Measurements from ENCODE around the gene RTN4. TPM values are rescaled to one million over a fixed set of nuclear protein-coding genes. Genes with fewer than 3 reads are reported as not detected.
"Not testable (repeated sequence)": the region's sequence is repeated elsewhere in the genome, so short reads cannot be mapped to it uniquely, and the experiment has no call there.

RTN4 gene
- total RNA-seq, 1 experiment from 2014 or later: 394 TPM

DNA sequence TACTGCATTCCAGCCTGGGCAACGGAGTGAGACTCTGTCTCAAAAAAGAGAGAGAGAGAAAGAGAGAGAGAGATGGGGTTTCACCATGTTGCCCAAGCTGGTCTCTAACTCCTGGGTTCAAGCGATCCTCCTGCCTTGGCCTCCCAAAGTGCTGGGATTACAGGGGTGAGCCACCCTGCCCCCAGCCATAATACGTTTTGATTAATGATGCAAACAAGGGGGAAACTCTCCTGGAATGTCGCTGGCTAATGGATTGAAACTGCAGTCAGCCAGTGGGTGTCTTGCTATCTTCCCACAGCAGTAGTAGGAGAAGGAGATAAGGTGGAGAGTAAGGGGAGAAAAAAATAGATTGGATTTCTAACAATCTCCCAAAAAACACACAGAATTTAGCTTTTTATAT lies 9.5 kb upstream of the RTN4 start:
- no TSS peak for BruUV-seq (replicated peaks)
- TF ChIP-seq, protein P1, sequence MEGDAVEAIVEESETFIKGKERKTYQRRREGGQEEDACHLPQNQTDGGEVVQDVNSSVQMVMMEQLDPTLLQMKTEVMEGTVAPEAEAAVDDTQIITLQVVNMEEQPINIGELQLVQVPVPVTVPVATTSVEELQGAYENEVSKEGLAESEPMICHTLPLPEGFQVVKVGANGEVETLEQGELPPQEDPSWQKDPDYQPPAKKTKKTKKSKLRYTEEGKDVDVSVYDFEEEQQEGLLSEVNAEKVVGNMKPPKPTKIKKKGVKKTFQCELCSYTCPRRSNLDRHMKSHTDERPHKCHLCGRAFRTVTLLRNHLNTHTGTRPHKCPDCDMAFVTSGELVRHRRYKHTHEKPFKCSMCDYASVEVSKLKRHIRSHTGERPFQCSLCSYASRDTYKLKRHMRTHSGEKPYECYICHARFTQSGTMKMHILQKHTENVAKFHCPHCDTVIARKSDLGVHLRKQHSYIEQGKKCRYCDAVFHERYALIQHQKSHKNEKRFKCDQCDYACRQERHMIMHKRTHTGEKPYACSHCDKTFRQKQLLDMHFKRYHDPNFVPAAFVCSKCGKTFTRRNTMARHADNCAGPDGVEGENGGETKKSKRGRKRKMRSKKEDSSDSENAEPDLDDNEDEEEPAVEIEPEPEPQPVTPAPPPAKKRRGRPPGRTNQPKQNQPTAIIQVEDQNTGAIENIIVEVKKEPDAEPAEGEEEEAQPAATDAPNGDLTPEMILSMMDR (IDR thresholded peaks at IDR 0.05; ENCODE audit: unreplicated experiment): no peak
- intact Hi-C loops (cut with micrococcal nuclease; ENCODE audit: unreplicated experiment): no loop called here
- no peaks in the 10 kb centered on the region for H3K36me3 Mint-ChIP-seq (ENCODE audit: insufficient read depth, unreplicated experiment)
- no peak for DNase-seq
- H3K27ac Mint-ChIP-seq (ENCODE audit: unreplicated experiment): no peak overlapping the region
- no peaks in the 10 kb centered on the region for H3K4me1 Mint-ChIP-seq (ENCODE audit: low read depth, unreplicated experiment)
- CTCF ChIA-PET: no interaction called here
- no peak overlapping the region for H3K4me3 Mint-ChIP-seq (ENCODE audit: low read depth, unreplicated experiment)
- no peaks in the 10 kb centered on the region for H3K27me3 Mint-ChIP-seq (ENCODE audit: unreplicated experiment)
- no peaks in the 10 kb centered on the region for H3K9me3 Mint-ChIP-seq (ENCODE audit: low read depth, unreplicated experiment)

DNA sequence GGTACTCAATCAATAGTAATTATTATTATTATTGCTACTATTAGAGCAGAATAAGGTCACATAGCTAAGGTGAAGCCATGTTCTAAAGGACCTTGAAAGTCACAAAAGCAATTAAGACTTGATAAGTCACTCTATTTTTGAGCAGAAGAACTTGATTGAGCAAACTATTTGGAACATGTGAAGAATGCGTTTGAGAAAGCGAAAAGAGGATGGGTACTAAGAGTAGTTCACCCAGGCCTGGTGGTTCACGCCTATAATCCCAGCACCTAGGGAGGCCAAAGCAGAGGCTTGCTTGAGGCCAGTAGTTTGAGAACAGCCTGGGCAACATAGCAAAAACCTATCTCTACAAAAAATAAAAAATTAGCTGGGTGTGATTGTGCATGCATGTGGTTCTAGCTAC lies 7.2 kb upstream of the RTN4 start:
- TF ChIP-seq, protein P1 (IDR thresholded peaks at IDR 0.05; ENCODE audit: unreplicated experiment): no peak
- Mint-ChIP-seq H3K4me3 (ENCODE audit: low read depth, unreplicated experiment) (no peak overlapping the region), H3K4me1 (ENCODE audit: low read depth, unreplicated experiment) (peaks cover 11% of the 10 kb centered on the region), H3K9me3 (ENCODE audit: low read depth, unreplicated experiment) (no peaks in the 10 kb centered on the region), H3K27me3 (ENCODE audit: unreplicated experiment) (no peaks in the 10 kb centered on the region), H3K36me3 (ENCODE audit: insufficient read depth, unreplicated experiment) (no peaks in the 10 kb centered on the region), H3K27ac (ENCODE audit: unreplicated experiment) (no peak overlapping the region)
- no TSS peak for BruUV-seq (replicated peaks)
- intact Hi-C loops (cut with micrococcal nuclease; ENCODE audit: unreplicated experiment): no loop called here
- no peak for DNase-seq
- CTCF ChIA-PET: no interaction called here

DNA sequence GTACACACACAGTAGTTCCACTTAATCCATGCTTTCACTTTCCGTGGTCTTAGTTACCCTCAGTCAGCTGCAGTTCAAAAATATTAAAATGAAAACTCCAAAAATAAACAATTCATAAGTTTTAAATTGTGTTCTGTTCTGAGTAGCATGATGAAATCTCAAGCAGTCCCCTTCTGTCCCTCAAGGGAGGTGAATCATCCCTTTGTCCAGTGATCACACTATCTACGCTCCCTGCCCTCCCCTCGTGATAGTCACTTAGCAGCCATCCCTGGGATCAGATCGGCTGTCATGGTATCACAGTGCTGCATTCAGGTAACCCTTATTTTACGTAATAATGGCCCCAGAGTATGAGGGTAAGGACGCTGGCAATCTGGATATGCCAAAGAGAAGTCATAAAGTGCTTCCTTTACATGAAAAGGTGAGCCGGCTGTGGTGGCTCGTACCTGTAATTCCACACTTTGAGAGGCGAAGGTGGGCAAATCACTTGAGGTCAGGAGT lies 5.8 kb upstream of the RTN4 start:
- intact Hi-C loops (cut with micrococcal nuclease; ENCODE audit: unreplicated experiment): no loop called here
- H3K9me3 Mint-ChIP-seq (ENCODE audit: low read depth, unreplicated experiment): no peaks in the 10 kb centered on the region
- CTCF ChIA-PET: no interaction called here
- no peak overlapping the region for H3K4me3 Mint-ChIP-seq (ENCODE audit: low read depth, unreplicated experiment)
- H3K27ac Mint-ChIP-seq (ENCODE audit: unreplicated experiment): no peak overlapping the region
- H3K27me3 Mint-ChIP-seq (ENCODE audit: unreplicated experiment): no peaks in the 10 kb centered on the region
- TF ChIP-seq, protein P1 (IDR thresholded peaks at IDR 0.05; ENCODE audit: unreplicated experiment): no peak
- BruUV-seq (replicated peaks): no TSS peak
- H3K36me3 Mint-ChIP-seq (ENCODE audit: insufficient read depth, unreplicated experiment): peaks cover 7% of the 10 kb centered on the region
- H3K4me1 Mint-ChIP-seq (ENCODE audit: low read depth, unreplicated experiment): peaks cover 17% of the 10 kb centered on the region
- DNase-seq: no peak

DNA sequence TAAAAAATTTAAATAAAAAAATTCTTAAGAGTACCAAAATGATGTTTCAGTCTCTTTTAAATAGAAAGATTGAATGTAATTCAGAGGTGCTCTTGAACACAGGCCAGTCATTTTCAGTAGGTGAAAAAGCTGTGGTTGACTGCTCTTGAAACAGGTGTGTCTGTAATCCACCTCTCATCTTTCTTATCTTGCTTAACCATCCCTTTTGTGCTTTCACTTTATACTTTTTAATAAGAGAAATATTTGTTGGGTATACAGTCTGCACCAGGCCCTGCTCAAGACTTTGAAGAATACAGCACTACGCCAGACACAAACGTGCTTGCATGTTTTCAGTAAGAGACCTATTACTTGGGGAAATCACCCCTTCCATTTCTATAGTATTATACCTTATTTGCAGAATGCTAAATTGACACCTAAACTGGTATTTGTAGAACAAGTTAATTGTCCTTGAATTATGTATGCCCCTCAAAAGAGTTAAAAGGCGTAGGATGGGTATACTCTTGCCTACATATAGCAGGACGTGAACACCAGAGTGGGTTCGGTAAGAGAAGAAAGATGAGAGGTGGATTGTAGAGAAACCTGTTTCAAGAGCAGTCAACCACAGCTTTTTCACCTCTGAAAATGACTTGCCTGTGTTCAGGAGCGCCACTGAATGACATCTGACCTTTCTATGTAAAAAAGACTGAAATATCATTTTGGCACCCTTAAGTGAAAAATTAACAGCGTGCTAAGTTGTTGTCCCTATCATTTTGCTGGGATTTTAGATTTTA lies 4.0 kb upstream of the RTN4 start:
- no peak overlapping the region for H3K4me3 Mint-ChIP-seq (ENCODE audit: low read depth, unreplicated experiment)

DNA sequence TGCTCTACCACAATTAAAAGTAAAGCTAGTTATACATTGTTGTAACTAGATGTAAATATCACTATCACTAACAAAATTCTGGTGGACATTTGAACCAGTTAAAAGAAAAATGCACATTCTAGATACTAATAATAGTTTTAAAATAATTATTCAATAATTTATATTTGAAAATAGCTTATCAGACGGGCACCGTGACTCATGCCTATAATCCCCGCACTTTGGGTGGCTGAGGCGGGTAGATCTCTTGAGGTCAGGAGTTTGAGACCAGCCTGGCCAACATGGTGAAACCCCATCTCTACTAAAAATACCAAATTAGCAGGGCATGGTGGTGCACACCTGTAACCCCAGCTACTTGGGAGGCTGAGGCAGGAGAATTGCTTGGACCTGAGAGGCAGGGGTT lies 3.0 kb upstream of the RTN4 start:
- peaks cover 17% of the 10 kb centered on the region for H3K4me1 Mint-ChIP-seq (ENCODE audit: low read depth, unreplicated experiment)
- H3K27me3 Mint-ChIP-seq (ENCODE audit: unreplicated experiment); BruUV-seq (replicated peaks); H3K27ac Mint-ChIP-seq (ENCODE audit: unreplicated experiment); H3K9me3 Mint-ChIP-seq (ENCODE audit: low read depth, unreplicated experiment); intact Hi-C loops (cut with micrococcal nuclease; ENCODE audit: unreplicated experiment); H3K4me3 Mint-ChIP-seq (ENCODE audit: low read depth, unreplicated experiment); DNase-seq: not testable (repeated sequence)
- H3K36me3 Mint-ChIP-seq (ENCODE audit: insufficient read depth, unreplicated experiment): peaks cover 36% of the 10 kb centered on the region
- CTCF ChIA-PET: interaction anchor here (0.7 kb wide), 1 partner anchor 85 kb away, joined by 4 read pairs; no protein-coding TSS in a partner anchor

More for the DNA sequence above, 4.0 kb upstream of the RTN4 start:
- CTCF ChIA-PET: interaction anchor here (0.7 kb wide), 1 partner anchor 86 kb away, joined by 4 read pairs; no protein-coding TSS in a partner anchor
- Mint-ChIP-seq H3K9me3 (ENCODE audit: low read depth, unreplicated experiment) (no peaks in the 10 kb centered on the region), H3K36me3 (ENCODE audit: insufficient read depth, unreplicated experiment) (peaks cover 25% of the 10 kb centered on the region), H3K27me3 (ENCODE audit: unreplicated experiment) (no peaks in the 10 kb centered on the region), H3K4me1 (ENCODE audit: low read depth, unreplicated experiment) (peaks cover 17% of the 10 kb centered on the region), H3K27ac (ENCODE audit: unreplicated experiment) (no peak overlapping the region)
- TF ChIP-seq, protein P1 (IDR thresholded peaks at IDR 0.05; ENCODE audit: unreplicated experiment): no peak
- intact Hi-C loops (cut with micrococcal nuclease; ENCODE audit: unreplicated experiment): no loop called here
- BruUV-seq (replicated peaks): no TSS peak
- DNase-seq: no peak
